Smooth muscle cell (in vitro differentiated cells): ENCODE data around the gene FTCDNL1. TPM values are rescaled to one million over a fixed set of nuclear protein-coding genes. Genes with fewer than 3 reads are reported as not detected.

Experiments
- DNase-seq: peaks from one replicate; lab custom pipeline; 2025; ENCODE audit not compliant: unreplicated experiment; lab: John Stamatoyannopoulos, UW
- H2AFZ ChIP-seq: fragments of 200-600 bp; sonication (generic); 2 replicates; pipeline ENCODE4 v1.6.0; 2016; ENCODE audit warnings: antibody characterized with exemption, low read depth, mild to moderate bottlenecking
- H3F3A ChIP-seq: fragments of 200-600 bp; sonication (generic); 2 replicates; pipeline ENCODE4 v1.6.0; 2017; ENCODE audit warnings: antibody characterized with exemption, low read depth
- H3K27ac ChIP-seq: fragments of 200-600 bp; sonication (generic); 2 replicates; pipeline ENCODE4 v1.5.1; 2016; ENCODE audit warnings: low read depth, mild to moderate bottlenecking
- H3K27me3 ChIP-seq: fragments of 200-600 bp; sonication (generic); 2 replicates; pipeline ENCODE4 v1.6.1; 2016; ENCODE audit warnings: low read depth, mild to moderate bottlenecking
- H3K36me3 ChIP-seq: fragments of 200-600 bp; sonication (generic); 2 replicates; pipeline ENCODE4 v1.5.1; 2016; ENCODE audit warnings: low read depth
- H3K4me1 ChIP-seq: fragments of 200-600 bp; sonication (generic); 2 replicates; pipeline ENCODE4 v1.5.1; 2016; ENCODE audit warnings: low read depth
- H3K4me2 ChIP-seq: fragments of 200-600 bp; sonication (generic); 2 replicates; pipeline ENCODE4 v1.6.0; 2016; ENCODE audit warnings: mild to moderate bottlenecking
- H3K4me3 ChIP-seq: fragments of 200-600 bp; sonication (generic); 2 replicates; pipeline ENCODE4 v1.5.1; 2016; ENCODE audit warnings: mild to moderate bottlenecking
- H3K79me2 ChIP-seq: fragments of 200-600 bp; sonication (generic); 2 replicates; pipeline ENCODE4 v1.6.0; 2016; ENCODE audit warnings: low read depth, mild to moderate bottlenecking
- H3K9ac ChIP-seq: fragments of 200-600 bp; sonication (generic); 2 replicates; pipeline ENCODE4 v1.6.0; 2016; ENCODE audit warnings: low read depth
- H3K9me3 ChIP-seq: fragments of 200-600 bp; sonication (generic); replicated peaks from 2 replicates; pipeline ENCODE4 v1.5.1; 2016; ENCODE audit warnings: low read depth
- H4K20me1 ChIP-seq: fragments of 200-600 bp; sonication (generic); 2 replicates; pipeline ENCODE4 v1.6.0; 2016; ENCODE audit warnings: low read depth
- CTCF ChIP-seq: fragments of 200-600 bp; sonication (generic); IDR thresholded peaks from 2 replicates; pipeline ENCODE4 v1.5.1; 2017; ENCODE audit warnings: borderline replicate concordance, mild to moderate bottlenecking, antibody characterized with exemption; ENCODE audit not compliant: insufficient read depth, poor library complexity, severe bottlenecking
- WGBS: methylation state at CpG from one replicate; pipeline ENCODE4 v1.1.7; 2016; ENCODE audit warnings: low lambda C conversion rate; 5-methylcytosine and 5-hydroxymethylcytosine counted together
- polyA plus RNA-seq: library from polyadenylated mRNA; unstranded; fragments of >200 nt; fragmentation: Nextera tagmentation; extraction: Ambion mirVana; gene quantifications from 2 replicates; pipeline ENCODE4 v1.2.1, GENCODE V29; 2016
- total RNA-seq: library from RNA; depleted of rRNA; stranded (reverse); fragments of >200 nt; gene quantifications from 2 replicates; pipeline ENCODE4 v1.2.3, GENCODE V29; 2014

Gene FTCDNL1
- total and polyA plus RNA-seq, 2 experiments from 2014 or later, result 0.66 TPM; not detected in 1

GRCh38 chr2:199777916-199778315 is 73.1 kb downstream of the FTCDNL1 start:
- Histone ChIP-seq H3K4me1 (no peaks in the 10 kb centered on the region), H3K36me3 (no peaks in the 10 kb centered on the region), H3K4me2 (no peak overlapping the region), H3K4me3 (no peak overlapping the region), H3K9me3 (no peaks in the 10 kb centered on the region), H3K27me3 (no peaks in the 10 kb centered on the region), H3F3A (no peaks in the 10 kb centered on the region), H3K27ac (no peak overlapping the region), H3K79me2 (no peaks in the 10 kb centered on the region), H4K20me1 (no peaks in the 10 kb centered on the region), H3K9ac (no peak overlapping the region), H2AFZ (no peak overlapping the region)
- 84% methylated on average over 2 of the region's 2 CpGs for WGBS
- no peak for DNase-seq
- no peak for TF ChIP-seq CTCF

- Histone ChIP-seq H3F3A (no peaks in the 10 kb centered on the region), H3K27me3 (no peaks in the 10 kb centered on the region), H3K27ac (no peak overlapping the region), H3K4me2 (no peak overlapping the region), H3K9me3 (no peaks in the 10 kb centered on the region), H3K4me1 (no peaks in the 10 kb centered on the region), H4K20me1 (no peaks in the 10 kb centered on the region), H3K9ac (no peak overlapping the region), H3K36me3 (no peaks in the 10 kb centered on the region), H3K4me3 (no peak overlapping the region), H3K79me2 (no peaks in the 10 kb centered on the region), H2AFZ (no peak overlapping the region)
- DNase-seq, result no peak
- 89% methylated on average over 1 of the region's 1 CpG for WGBS
- no peak for TF ChIP-seq CTCF
These were observed 73.7 kb downstream of the FTCDNL1 start for GRCh38 chr2:199777315-199777714.

- Histone ChIP-seq H3K4me2 (no peak overlapping the region), H3K36me3 (no peaks in the 10 kb centered on the region), H3K79me2 (no peaks in the 10 kb centered on the region), H4K20me1 (no peaks in the 10 kb centered on the region), H3K4me1 (no peaks in the 10 kb centered on the region), H3K9me3 (no peaks in the 10 kb centered on the region), H3F3A (no peaks in the 10 kb centered on the region), H3K9ac (no peak overlapping the region), H3K4me3 (no peak overlapping the region), H3K27ac (no peak overlapping the region), H3K27me3 (no peaks in the 10 kb centered on the region), H2AFZ (no peak overlapping the region)
- WGBS, result 55% methylated on average over 3 of the region's 3 CpGs
- TF ChIP-seq CTCF, result no peak
- no peak for DNase-seq
These were observed 75.7 kb downstream of the FTCDNL1 start for GRCh38 chr2:199775267-199775666.

GRCh38 chr2:199772035-199772976 is 78.7 kb downstream of the FTCDNL1 start:
- Histone ChIP-seq H3K79me2 (no peaks in the 10 kb centered on the region), H3K9me3 (no peaks in the 10 kb centered on the region), H3K4me1 (no peaks in the 10 kb centered on the region), H3K27ac (no peak overlapping the region), H2AFZ (no peak overlapping the region), H3K36me3 (no peaks in the 10 kb centered on the region), H3K4me2 (no peak overlapping the region), H3K9ac (no peak overlapping the region), H3F3A (no peaks in the 10 kb centered on the region), H3K4me3 (no peak overlapping the region), H3K27me3 (no peaks in the 10 kb centered on the region), H4K20me1 (no peaks in the 10 kb centered on the region)
- no peak for TF ChIP-seq CTCF
- DNase-seq, result no peak
- 57% methylated on average over 12 of the region's 12 CpGs for WGBS
